NCI-H510A (cell line): ENCODE measurements around the gene EXT2.

Experiments used
- DNase-seq: peaks from one replicate; lab custom pipeline; 2025; lab: John Stamatoyannopoulos, UW

EXT2 gene

GRCh38 chr11:44133335-44133946 lies 38.0 kb downstream of the EXT2 start:
- DNase-seq: no peak

- DNase-seq: no peak
These were observed 39.1 kb downstream of the EXT2 start for GRCh38 chr11:44134625-44135024.

- DNase-seq: no peak
These were observed 40.9 kb downstream of the EXT2 start for GRCh38 chr11:44136176-44136945.

DNA sequence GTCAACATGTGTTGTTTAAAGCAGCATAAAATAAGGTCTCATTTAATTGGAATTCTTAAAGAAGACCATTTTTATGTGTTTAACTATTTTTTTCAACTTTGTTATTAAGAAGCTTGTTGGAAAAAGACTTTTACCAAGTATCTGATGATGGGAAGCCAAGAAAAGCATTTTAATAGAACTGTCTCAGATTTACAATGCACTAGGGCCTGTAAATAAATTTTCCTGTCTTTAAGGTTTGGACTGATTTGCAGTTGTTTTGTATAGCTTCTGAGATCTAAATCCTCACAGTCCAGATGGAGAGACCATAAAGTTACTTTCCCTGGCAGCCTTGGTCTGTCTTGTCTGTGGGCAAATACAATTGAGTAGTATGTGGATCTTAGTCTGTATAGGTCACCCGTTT lies 41.6 kb downstream of the EXT2 start:
- no peak for DNase-seq

DNA sequence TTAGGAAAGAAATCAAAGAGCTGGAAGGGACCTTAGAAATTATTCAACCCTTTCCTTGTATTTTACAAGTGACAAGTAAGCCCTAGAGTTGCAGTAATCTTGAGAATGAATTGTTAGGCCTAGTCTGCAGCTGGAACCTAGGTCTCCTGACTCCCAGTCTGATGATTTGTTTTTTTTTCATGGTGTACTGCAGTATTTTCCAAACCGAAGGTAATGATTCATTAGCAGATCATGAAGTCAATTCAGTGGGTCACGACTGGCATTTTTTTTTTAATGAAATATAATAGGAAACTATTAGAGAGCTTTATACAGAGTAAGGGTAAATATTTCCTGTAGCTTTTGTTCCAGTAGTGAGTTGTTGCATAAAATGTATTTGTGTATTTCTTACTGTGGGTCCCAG lies 42.8 kb downstream of the EXT2 start:
- no peak for DNase-seq

- no peak for DNase-seq
These were observed 43.5 kb downstream of the EXT2 start for GRCh38 chr11:44138980-44139379.

DNA sequence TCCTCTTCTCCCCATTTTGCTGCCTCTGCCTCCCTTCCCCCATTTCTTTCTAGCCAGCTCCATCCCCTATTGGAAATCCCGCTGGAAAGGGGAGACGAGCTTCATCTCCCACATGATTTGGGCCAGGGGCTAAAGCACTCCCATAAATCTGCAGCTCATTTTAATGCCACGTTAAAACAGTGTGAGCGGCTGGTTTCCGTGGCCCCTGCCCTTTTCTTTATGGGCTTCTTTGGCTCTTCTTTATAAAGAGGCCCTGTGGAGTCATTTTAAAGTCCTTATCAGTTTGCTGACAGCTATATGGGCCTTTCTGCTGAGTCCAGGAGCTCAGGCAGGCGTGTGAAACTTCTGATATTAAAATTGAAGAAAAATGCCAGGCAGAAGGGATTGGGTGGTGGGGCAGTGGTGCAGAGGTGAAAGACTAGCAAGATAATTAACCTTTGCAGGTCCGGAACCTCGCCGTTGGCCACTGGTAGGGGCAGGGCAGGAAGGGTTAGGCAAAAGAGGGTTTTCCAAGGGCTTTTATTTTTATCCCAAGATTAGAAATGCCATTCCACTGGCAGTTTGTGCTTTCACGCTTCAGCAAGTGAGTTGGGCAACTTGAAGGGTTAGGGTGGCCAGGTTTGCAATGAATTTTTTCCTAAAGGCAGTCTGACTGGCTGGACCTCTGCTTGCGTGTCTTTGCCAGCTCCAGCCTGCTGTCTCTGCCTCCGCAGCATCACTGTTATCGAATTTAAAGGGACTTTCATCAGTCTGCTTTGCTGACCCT lies 44.3 kb downstream of the EXT2 start:
- DNase-seq: no peak

DNA sequence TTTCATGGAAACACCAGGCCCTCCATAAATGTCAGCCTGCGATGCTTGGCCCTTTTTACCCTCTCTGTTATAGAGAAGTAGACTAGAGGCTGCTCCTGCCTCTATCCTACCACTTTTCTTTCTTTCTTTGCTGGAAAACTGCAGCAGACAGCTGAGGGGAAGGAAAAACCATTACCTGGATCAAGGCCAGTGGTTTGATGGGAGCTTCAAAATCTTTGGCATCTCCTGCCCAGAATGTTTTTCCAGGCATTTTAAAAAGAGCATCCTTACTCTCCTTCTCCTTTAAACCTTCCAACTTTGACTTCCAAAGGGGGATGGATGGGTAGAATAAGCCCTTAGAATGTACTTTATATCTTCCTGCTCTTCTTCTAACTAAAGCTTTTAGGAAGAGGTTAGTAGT lies 44.9 kb downstream of the EXT2 start:
- no peak for DNase-seq

GRCh38 chr11:44140805-44141204 lies 45.3 kb downstream of the EXT2 start:
- DNase-seq: no peak

DNA sequence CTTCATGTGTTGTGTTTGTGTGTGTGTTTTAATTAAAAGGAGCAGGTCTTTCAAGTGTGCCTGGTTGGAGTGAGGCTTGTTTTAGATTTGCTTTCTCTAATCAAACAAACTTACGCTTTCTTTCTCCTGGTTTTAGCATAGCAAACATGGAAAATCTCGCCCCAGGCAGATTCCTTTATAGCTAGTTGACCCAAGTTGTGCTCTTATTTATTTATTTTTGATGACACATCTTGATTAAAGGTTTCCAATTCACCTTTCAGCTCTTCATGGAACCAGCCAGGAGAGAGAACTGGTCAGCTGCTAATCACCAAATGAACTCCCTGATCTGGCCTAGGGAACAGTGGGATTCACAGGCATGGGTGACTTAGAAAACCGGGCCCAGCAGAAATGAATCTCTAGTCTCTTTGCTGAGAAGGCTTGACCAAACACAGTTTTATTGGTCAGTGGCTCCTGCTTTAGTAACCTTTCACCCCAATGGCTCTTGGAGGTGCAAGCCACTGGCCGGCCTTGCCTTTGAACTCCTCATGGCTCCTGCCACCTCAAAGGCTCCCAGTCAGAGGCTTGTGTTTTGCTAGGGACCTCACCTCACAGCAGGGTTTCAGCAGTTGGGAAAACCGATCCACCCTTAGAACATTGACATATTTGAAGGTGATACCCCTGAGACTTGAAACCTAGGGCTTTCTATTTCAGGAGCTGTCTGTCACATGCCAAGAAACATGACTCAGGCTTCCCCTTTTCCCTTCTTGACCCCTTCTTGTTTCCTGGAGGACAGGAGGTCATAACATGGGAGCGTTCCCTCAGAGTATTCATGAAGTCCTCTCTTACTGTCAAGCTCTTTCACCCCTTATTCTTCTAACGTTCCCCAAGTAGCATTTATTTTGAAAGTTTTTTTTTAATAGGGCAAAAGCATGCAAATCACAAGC lies 48.8 kb downstream of the EXT2 start:
- DNase-seq: no peak

- DNase-seq: no peak
These were observed 49.7 kb downstream of the EXT2 start for GRCh38 chr11:44145011-44145775.

GRCh38 chr11:44146931-44147330 lies 51.5 kb downstream of the EXT2 start:
- no peak for DNase-seq

GRCh38 chr11:44147751-44148150 lies 52.3 kb downstream of the EXT2 start:
- no peak for DNase-seq

DNA sequence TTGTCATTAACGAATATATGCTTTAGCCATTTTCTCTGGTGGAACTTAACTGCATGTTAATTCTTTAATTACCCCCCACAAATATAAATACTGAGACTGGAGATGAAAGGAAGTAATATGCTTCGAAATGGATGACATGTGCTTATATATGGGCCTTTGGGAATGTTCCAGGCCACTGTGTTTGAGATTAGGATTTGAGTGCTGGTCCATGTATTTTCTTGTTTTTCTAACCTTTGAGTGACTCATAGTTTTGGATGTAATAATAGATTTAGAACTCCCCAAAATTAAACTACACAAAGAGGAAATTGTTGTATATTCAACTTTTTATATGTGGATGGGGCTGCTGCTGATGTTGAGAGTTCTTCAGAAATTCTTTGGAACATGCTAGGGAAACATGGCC lies 54.2 kb downstream of the EXT2 start:
- no peak for DNase-seq

- no peak for DNase-seq
These were observed 54.9 kb downstream of the EXT2 start for GRCh38 chr11:44150401-44150800.

GRCh38 chr11:44157019-44157418 lies 61.5 kb downstream of the EXT2 start:
- DNase-seq: no peak

DNA sequence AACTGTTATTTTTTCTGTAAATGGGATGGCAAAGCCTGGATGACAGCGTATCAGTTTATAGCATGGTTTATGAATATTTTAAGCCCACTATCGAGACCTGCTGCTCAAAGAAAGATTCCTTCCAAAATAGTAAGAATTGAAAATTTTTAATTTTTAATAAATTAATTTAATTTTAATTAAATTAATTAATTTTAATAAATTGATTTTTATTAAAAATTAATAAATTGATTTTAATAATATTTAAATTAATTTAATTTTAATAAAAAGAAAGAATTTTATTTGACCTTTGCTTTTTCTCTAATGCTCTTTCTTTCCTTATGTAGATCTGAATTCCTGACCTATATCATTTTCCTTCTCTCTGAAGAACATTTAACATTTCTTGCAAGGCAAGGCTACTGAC lies 62.9 kb downstream of the EXT2 start:
- no peak for DNase-seq

GRCh38 chr11:44159848-44160721 lies 64.6 kb downstream of the EXT2 start:
- DNase-seq: no peak

- no peak for DNase-seq
These were observed 66.5 kb downstream of the EXT2 start for GRCh38 chr11:44162004-44162403.

DNA sequence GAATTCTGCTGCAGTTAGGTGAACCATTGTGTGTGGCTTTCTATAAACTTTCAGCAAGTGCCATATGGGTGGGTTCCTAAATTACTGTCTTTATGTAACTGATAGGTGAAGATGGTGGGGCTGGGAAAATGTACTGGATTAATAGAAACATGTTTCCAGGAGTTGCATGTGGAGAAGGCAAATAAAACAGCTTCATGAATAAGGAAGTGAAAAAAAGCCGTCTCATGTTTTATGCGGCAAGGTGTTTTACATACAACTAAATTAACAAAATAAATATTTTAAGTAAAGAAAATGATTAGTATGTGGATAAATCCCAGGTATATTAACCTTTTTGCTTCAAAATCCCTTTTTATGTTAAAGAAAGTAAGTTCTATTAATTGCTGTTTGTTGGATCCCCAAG lies 67.2 kb downstream of the EXT2 start:
- DNase-seq: no peak
